DMS53 treated with DMSO at 0.1 percent for 48 hours (cell line): Measurements from ENCODE around the gene EVC.

Experiments
- DNase-seq: peaks from one replicate; lab custom pipeline; 2025; ENCODE audit not compliant: unreplicated experiment; lab: John Stamatoyannopoulos, UW

The EVC gene

DNA sequence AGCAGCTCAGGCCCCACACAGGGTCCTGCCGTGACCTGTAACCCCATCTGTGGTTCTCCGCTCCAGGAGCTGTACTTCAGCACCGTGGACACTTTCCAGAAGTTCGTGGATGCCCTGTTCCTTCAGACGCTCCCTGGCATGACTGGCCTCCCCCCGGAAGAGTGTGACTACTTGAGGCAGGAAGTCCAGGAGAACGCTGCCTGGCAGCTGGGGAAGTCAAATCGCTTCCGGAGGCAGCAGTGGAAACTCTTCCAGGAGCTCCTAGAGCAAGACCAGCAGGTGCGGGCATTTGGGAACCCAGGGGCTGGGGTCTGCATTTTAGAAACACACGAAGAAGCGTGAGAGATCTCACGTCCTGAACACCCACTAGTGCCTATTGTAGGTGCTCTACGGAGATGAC is 72.5 kb downstream of the EVC start:
- DNase-seq = no peak

GRCh38 chr4:5784021-5784420 is 73.0 kb downstream of the EVC start:
- DNase-seq = no peak

GRCh38 chr4:5784960-5785611 is 74.1 kb downstream of the EVC start:
- DNase-seq = no peak

GRCh38 chr4:5785806-5786680 is 75.0 kb downstream of the EVC start:
- no peak for DNase-seq

DNA sequence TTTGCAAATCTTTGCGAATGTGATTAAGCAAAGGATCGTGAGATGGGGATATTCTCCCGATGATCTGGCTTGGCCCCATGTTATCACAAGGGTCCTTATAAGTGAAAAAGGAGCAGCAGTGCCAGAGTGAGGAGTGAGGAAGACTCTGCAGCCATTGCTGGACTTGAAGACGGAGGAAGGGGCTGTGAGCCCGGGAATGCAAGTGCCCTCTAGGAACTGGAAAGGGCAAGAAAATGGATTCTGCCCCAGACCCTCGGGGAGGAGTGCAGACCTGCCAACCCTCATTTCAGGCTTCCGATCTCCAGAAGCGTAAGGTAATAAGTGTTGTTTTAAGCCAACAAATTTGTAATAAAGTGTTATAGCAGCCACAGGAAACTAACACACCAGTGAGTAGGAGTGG is 76.3 kb downstream of the EVC start:
- DNase-seq = no peak

GRCh38 chr4:5788144-5788543 is 77.1 kb downstream of the EVC start:
- no peak for DNase-seq

DNA sequence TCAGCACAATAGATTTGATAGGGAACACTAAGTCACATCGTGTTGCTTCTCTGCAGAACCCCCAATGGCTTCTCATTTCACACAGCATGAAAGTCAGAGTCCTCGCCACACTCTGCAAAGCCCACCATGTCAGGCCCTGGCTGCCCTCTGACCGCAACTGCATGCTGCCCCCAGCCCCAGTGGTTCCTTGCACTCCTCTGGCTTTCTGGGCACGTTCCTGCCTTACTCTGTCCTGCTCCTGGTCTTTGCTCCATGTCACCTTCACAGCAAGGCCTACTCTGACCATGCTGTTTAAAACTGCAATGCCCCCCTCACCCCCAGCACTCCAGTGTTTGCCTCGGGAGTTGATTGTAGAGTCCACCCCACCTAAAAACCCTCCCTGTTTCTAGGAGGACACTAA is 78.1 kb downstream of the EVC start:
- no peak for DNase-seq

- DNase-seq = no peak
These were observed 79.5 kb downstream of the EVC start for GRCh38 chr4:5790546-5790857.

DNA sequence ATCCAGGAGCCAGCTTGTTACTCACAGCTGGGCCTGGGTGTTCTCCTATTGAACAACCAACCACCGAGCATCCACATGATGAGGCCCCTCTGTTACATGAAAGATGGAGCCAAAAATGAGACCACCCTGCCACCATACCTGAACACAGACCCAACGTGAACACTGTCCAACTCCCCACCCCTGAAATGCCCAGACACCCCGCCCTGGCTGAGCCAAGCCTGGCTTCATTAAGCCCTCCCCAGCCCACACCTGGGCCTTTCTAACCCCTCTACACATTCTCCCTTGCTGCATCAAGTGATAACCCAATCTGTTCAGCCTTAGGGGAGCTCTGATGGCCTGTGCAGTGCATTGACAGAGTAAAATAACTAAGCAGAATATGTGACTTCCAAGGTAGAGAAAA is 80.7 kb downstream of the EVC start:
- no peak for DNase-seq

DNA sequence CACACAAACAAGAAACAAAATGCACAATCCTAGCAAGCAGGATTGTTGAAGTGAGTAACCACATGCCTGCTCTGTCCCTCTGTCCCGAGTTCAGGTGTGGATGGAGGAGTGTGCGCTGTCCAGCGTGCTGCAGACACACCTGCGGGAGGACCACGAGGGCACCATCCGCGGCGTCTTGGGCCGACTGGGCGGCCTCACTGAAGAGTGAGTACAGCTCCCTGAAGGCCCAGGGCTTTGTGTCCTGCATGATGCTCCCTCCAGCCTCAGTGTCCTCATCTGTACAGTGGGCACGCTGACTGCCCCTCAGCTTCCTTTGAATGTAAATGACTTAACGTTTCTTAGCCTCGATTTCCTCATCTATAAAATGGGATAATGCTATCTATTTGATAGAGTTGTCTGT is 82.5 kb downstream of the EVC start:
- no peak for DNase-seq

DNA sequence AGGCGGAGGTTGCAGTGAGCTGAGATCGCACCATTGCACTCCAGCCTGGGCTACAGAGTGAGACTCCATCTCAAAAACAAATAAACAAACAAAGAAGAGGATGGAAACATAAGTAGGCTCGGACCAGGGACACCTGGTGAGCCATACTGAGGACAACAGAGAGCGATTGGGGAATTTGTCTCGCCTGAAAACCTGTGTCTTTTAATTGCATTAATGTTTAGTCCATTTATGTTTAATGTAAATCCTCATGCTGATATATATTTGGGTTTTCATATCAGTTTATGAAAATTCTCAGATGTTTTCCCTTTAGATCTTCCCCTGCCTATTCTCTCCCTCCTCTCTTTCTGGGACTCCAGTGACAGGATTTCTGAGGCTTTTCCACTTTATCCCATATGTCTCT is 84.6 kb downstream of the EVC start:
- no peak for DNase-seq

GRCh38 chr4:5796976-5797375 is 86.0 kb downstream of the EVC start:
- no peak for DNase-seq

- DNase-seq = no peak
These were observed 86.9 kb downstream of the EVC start for GRCh38 chr4:5797866-5798265.

DNA sequence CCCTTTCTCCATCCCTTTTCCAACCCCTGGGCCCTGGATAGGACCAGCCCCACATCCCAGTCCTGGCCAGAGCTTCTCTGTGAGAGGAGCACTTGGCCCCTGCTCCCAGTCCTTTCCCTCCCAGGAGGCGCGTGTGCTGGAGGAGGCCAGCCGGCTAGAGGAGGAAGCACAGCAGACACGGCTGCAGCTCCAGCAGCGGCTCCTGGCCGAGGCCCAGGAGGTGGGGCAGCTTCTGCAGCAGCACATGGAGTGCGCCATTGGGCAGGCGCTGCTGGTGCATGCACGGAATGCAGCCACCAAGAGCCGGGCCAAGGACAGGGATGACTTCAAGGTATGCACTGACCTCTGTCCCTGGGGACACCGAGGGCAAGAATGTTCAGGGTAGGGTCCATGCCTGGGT is 87.5 kb downstream of the EVC start:
- DNase-seq = no peak

GRCh38 chr4:5798946-5799345 is 87.9 kb downstream of the EVC start:
- no peak for DNase-seq

- DNase-seq = no peak
These were observed 88.4 kb downstream of the EVC start for GRCh38 chr4:5799406-5799805.

DNA sequence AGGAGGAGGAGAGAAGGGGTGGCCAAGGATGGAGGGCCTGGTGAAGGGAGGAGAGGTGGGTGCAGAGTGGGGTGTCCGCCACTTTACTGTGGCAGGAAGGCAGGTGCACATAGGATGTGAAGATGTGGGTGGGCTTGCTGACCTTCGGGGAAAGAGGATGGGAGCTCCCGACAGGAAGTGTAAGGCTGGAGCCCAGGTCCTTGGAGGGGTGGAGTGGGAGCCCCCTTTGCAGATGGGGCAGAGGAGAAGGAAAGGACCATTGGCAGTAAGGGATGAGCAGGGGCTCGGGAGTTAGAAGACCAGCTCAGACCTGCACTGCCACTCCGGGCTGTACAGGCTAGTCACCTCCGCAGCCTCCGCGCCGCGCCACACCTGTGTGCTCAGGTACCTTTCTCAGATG is 89.5 kb downstream of the EVC start:
- DNase-seq = no peak

- DNase-seq = no peak
These were observed 90.7 kb downstream of the EVC start for GRCh38 chr4:5801696-5802095.

- no peak for DNase-seq
These were observed 91.6 kb downstream of the EVC start for GRCh38 chr4:5802565-5802964.

GRCh38 chr4:5804656-5805055 is 93.7 kb downstream of the EVC start:
- DNase-seq = no peak

- no peak for DNase-seq
These were observed 94.3 kb downstream of the EVC start for GRCh38 chr4:5805270-5805669.

DNA sequence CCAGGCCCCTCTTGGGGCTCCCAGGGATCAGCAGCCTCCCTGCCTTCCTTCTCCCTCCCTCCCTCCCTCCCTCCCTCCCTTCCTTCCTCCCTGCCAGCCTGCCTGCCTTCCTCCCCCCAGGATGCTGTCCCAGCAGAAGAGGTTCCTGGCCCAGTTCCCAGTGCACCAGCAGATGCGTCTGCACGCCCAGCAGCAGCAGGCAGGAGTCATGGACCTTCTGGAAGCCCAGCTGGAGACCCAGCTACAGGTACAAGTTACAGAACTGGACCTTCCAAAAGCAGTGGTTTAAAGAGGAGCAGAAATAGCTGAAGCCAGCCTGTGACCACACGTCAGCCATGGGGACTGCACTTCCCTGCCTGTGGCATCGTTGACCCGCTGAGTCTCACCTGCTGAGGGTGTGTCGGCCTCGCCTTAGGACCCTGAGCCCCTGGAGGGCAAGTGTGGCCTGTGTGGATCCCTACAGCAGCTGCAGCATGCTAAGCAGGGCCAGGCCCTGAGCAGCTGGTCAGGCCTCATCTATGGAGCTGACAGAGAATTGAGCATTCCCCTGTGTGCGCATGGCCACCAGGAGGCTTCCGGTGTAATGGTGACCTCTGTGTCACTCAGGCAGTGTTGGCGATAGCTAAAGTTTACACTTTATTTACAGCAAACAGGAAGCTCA is 97.2 kb downstream of the EVC start:
- DNase-seq = peak; percentile 77
